Endothelial cell of coronary artery (primary cell): ENCODE results near the gene GGTLC3. TPM values are rescaled to one million over a fixed set of nuclear protein-coding genes. Genes with fewer than 3 reads are reported as not detected.

ENCODE experiments used
- total RNA-seq: library from RNA; depleted of rRNA; stranded (reverse); fragments of >200 nt; gene quantifications from 2 replicates; pipeline ENCODE4 v1.2.3, GENCODE V29; 2014

The GGTLC3 gene
- not detected in 2 replicates for total RNA-seq

DNA sequence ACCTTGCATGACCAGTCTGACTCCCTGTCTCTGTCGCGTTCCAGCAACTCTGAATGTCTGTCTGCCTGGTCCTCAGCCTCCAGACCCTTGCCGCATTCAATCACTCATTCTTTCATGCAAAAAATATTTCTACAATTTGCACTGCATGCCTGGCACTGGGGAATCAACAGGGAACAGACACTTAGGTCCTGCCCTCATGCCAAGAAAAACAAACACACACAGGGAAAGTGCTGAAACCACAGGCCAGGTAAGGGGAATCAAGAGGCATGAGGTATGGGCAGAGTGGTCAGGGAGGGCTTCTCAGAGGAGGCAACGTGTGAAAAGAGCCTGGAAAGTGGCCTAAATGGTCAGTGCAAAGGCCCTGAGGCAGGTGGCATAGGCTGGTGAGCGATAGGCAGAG, at the start of gene GGTLC3:
TSS of gene GGTLC3 (minus strand) at position 101 of the 400 bp plus-strand sequence. CDS start 264 bp downstream, outside the sequence.

DNA sequence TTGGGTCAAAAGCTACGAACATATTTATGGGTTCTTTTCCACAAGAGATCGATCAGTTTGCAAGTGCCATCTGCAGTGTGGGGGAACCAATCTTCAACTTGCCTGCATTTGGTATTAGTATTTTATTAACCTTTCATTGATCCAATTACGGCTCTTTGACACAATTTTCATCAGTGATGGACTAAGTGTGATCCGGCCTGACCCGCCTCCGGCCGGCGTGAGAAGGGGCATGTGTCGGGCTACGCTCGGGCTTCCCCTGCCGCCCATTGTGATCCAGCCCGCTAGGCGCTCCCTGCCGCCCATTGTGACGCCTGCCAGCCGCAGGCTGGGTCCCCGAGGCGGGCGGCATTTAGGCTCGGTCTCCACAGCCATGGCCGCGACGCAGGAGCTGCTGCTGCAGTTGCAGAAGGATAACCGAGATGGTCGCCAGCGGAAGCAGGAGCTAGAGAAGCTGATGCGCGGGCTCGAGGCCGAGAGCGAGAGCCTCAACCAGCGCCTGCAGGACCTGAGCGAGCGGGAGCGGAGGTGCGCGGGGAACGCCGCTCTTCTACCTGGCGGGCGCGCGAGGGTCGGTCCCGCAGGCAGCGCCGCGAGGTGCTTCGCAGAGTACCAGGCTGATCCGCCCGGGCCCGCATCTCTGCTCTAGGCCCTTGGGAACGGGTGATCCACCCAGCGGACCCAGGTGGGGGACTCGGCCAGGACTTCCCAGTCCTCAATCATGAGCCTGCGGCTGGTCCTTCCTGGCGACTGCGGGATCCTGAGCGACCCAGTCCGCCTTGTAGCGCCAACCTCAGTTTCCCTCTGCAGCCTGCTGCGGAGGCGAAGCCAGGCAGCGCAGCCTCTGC, 10.0 kb upstream of the GGTLC3 start, which contains the start of gene TMEM191B:
TSS of gene TMEM191B (plus strand) at position 51 of the 845 bp plus-strand sequence. CDS start at position 230, 179 bp downstream.

Other genes starting within 250 kb of the GGTLC3 start
- gene TMEM191B, start 9.6 kb upstream of the GGTLC3 start, total RNA-seq, result 0.36 and 0.47 TPM in 2 replicates
- gene RIMBP3, start 93.8 kb upstream of the GGTLC3 start, total RNA-seq, result 0.09 and 0.18 TPM in 2 replicates